HG02938 (cell line): ENCODE results near the gene HIVEP2.
A peak's percentile ranks its signal among the peaks of the same experiment; 100 is the strongest.

Experiments
- ATAC-seq: cut with Tn5 transposase; IDR thresholded peaks from one replicate; pipeline ENCODE4 v1.9.1; 2021; ENCODE audit warnings: mild to moderate bottlenecking, moderate library complexity; ENCODE audit not compliant: unreplicated experiment

The HIVEP2 gene

DNA sequence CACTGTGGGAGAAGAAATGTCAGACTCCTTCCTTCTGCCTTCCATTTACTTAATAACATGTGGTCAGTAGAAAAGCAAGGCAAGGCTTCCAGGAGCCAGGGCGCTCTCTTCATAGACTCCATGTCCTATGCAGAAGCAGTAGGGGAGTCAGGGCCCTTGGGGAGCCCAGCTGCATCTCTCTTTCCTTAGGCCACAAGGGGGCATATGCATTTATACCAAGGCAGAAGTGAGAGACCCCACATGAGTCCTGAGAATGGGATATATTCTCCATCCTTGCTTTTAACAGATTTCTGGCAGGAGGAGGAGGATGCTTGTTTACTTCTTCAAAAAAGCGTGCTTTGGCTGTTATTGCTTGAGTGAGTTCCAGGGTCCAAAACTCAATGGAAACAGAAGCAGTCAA, 198.5 kb downstream of the HIVEP2 start:
- ATAC-seq: peak; percentile 85

- ATAC-seq: no peak
Observed at GRCh38 chr6:142744836-142745235, 200.1 kb downstream of the HIVEP2 start.

DNA sequence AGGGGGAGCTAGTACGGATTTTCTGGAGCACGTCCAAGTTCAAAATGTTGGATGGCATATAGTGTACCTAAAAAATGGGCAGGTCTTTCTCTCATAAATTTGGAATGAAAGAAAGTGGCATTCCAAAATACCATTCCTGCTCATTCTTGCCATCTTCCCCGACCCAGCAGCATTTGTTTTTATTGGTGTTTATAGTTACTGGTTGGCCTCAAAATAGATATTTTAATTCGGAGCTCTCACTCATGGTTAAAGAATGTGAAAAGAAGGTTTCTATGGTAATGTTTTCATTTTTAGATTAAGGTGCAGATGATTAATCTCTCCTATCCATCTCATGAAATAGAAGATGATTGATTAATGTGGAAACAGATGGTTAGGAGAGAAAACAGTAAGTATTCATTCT, 204.5 kb downstream of the HIVEP2 start:
- ATAC-seq: no peak

GRCh38 chr6:142738731-142739130, 206.2 kb downstream of the HIVEP2 start:
- no peak for ATAC-seq

DNA sequence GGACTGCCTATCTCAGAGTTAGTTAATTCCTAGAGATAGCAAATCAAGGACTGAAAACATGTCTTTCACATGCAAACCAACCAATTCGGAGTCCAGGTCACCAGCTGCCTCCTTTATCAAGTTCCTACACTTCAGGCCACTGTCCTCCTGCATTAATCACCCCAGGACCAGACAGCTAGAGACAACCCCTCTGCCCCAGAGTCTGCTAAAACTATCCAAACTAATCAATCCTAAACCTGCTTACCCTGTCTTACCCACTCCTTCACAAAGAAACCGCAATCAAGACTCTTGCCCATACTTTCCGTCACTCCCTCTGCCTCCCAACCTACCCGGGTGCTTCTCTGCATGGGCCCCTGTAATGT, 207.0 kb downstream of the HIVEP2 start:
- ATAC-seq: no peak

DNA sequence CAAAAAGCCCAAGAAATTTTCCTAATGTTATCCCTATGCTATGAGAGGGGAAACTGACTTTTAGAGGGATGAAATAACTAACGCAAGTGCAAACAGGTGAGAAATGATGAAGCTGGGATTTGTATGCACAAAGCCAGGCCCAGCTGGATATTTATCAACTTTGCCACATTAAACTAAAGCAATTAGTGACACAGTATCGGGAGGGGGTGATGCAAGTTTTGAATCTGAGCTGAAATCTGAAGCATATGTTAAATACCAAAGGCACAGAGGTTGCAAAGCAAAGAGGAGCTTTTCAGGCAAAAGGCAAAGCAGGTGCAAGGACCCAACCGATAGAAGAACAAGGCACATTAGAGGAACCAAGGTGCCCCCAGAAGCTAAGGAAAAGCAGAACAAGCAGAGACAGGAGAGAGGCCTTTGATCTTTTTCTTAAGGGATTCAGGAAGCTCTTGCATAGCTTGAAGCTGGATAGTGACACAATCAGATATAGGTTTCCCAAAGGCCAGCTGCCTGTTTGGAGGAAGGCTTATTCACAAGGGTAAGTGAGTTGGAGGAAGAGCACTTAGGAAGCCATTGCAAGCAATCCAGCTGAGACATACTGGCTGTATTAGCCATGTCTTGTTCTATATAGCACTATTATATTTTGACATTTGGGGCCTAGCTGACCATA, 207.5 kb downstream of the HIVEP2 start:
- no peak for ATAC-seq

- no peak for ATAC-seq
Observed at GRCh38 chr6:142735204-142735603, 209.8 kb downstream of the HIVEP2 start.

DNA sequence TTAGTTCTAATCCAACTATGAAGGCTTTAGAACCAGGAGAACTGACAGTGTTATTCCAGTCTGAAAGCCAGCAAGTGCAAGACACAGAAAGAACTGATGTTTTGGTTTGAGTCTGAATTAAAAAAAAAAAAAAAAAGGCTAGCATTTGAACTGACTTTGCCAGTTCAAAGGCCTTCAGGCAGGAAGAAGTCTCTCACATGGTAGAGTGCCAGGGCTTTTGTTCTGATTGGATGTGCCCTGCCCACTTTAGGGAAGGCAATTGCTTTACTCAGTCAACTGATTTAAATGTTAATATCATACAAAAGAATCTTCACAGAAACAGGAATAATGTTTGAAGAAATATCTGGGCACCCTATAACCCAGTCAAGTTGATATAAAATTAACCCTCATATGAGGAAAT, 212.2 kb downstream of the HIVEP2 start:
- ATAC-seq: no peak

- no peak for ATAC-seq
Observed at GRCh38 chr6:142731611-142732010, 213.4 kb downstream of the HIVEP2 start.

DNA sequence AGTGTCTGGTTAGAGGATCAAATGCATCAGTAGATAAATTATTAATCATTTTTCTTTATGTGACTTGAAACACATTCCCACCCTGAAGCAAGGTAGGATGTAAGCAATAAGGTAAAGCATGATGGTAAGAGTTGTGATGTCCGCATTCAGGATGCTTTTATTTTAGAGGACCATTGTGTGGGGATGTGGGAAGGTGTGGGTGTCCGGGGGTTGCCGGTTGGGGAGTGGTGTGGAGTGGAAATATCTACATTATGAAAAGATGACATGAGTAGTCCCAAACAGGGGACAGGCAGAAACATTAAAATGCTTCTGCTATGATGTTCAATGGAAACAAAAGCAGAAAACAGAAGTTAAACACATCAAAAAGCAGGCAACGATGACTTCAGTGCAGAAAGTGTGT, 215.4 kb downstream of the HIVEP2 start:
- ATAC-seq: no peak

DNA sequence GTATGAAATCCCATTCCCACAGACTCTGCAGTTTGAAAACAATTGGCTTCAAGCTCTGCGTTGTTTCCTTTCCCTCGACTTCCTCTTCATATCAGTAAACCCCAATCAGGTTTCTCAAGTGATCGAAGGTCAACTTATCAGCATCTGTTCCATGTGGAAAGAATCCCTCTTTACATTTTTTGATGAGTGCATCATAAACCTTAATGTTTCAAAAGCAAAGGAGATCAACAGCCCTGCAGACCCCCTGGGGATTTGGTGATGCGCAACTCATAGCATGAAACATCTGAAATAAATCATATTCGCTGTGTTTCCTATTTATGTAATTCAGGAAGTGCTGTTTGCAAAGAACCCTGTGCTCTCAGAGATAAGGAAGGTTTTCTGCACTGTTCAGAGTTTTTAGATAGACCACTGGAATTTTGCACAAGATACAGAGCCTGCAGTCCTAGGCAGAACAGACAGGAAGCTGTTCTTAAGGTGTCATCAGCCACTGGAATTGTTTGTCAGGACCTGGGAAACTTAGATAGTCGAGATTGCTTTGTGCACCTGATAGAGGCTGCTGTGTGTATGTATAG, 216.0 kb downstream of the HIVEP2 start:
- no peak for ATAC-seq

DNA sequence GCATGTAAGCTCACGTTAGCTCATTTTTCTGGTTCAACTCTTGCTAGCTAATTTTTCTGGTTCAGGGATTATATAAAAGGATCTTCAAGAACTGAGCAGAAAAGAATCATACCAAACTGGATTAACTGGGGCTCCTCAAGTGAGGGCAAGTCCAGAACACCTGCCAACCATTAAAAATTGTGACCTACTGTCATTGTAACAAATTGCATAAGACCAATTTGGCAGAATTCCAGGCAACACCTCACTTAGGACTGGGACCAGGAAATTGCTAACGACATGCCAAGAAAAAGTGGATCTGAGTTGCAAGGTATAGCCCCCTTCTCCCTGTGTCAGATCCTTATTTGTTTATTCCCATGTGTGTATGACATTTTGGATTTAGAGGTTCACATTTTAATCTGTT, 216.6 kb downstream of the HIVEP2 start:
- ATAC-seq: no peak

GRCh38 chr6:142726616-142727015, 218.4 kb downstream of the HIVEP2 start:
- ATAC-seq: no peak

GRCh38 chr6:142725024-142725770, 219.8 kb downstream of the HIVEP2 start:
- no peak for ATAC-seq

- no peak for ATAC-seq
Observed at GRCh38 chr6:142722841-142723240, 222.1 kb downstream of the HIVEP2 start.

DNA sequence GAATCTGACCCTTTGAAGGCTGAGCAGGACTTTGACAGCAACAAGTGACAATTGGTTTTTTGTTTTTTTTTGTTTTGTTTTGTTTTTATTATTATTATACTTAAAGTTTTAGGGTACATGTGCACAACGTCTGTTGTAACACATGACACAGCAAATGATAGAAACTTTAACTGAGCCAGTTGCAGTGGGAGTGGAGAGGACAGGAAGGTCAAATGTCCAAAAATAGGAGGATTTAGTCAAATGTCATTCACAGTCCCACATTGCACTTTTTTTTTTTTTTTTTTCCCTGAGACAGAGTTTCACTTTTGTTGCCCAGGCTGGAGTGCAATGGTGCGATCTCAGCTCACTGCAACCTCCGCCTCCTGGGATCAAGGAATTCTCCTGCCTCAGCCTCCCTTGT, 223.0 kb downstream of the HIVEP2 start:
- no peak for ATAC-seq

- ATAC-seq: no peak
Observed at GRCh38 chr6:142721215-142721920, 223.6 kb downstream of the HIVEP2 start.

- no peak for ATAC-seq
Observed at GRCh38 chr6:142718667-142719191, 226.2 kb downstream of the HIVEP2 start.

DNA sequence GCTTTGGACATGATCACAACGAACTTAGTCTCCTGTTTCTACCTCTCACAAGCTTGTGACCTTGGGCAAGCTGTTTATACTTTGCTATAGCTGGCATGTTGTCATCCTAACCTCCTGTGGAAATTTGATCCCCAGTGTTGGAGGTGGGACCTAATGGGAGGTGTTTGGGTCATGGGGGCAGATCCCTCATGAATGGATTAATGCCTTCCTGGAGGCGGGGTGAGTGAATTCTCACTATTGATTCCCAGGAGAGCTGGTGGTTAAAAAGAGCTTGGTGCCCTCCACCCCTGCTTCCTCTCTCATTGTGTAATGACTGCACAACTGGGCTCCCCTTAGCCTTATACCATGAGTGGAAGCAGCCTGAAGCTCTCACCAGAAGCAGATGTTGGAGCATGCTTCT, 228.9 kb downstream of the HIVEP2 start:
- ATAC-seq: no peak

- no peak for ATAC-seq
Observed at GRCh38 chr6:142714951-142715785, 229.8 kb downstream of the HIVEP2 start.

DNA sequence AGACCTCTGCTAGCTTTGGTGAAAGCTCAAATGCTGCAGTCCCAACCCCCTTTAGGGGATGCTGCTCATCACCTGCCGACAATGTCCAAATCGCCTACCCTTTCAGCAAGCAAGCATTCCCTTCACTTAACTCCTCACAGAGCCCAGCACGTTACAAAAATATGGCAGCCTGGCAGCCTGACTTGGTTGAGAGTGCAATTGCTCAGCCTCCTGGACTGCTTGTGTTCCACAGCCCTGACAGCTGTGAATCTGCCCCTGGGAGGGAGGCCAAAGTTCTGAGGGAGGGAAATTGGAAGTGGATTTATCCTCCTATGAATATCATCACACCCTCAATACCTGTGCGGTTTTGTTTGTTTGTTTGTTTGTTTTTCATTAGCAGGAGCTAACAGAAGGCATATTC, 231.0 kb downstream of the HIVEP2 start:
- ATAC-seq: no peak
